SK-N-SH treated with all-trans-retinoic acid at 6 μM for 48 hours (cell line): ENCODE measurements around the gene KISS1.
"Not testable (repeated sequence)": the region's sequence is repeated elsewhere in the genome, so short reads cannot be mapped to it uniquely, and the experiment has no call there.

Experiments
- ESRRG ChIP-seq: fragments of 250-450 bp; sonication (Bioruptor Pico); IDR thresholded peaks from 2 replicates; pipeline ENCODE4 v1.6.1; 2021; ENCODE audit warnings: mild to moderate bottlenecking
- GLIS3 ChIP-seq: fragments of 250-450 bp; sonication (Bioruptor Pico); IDR thresholded peaks from 2 replicates; pipeline ENCODE4 v1.5.0; 2020; ENCODE audit warnings: mild to moderate bottlenecking, moderate library complexity
- ISL1 ChIP-seq: fragments of 250-450 bp; sonication (Bioruptor Pico); IDR thresholded peaks from 2 replicates; pipeline ENCODE4 v2.1.2; 2022; ENCODE audit warnings: mild to moderate bottlenecking, moderate library complexity
- PPARA ChIP-seq: fragments of 250-450 bp; sonication (Bioruptor Pico); IDR thresholded peaks from 2 replicates; pipeline ENCODE4 v1.5.0; 2020; ENCODE audit warnings: mild to moderate bottlenecking, borderline replicate concordance
- SNAI2 ChIP-seq: fragments of 250-450 bp; sonication (Bioruptor Pico); IDR thresholded peaks from 2 replicates; pipeline ENCODE4 v1.5.0; 2020; ENCODE audit warnings: mild to moderate bottlenecking, moderate library complexity
- TCF4 ChIP-seq: fragments of 250-450 bp; sonication (Bioruptor Pico); IDR thresholded peaks from 2 replicates; pipeline ENCODE4 v1.8.0; 2021; ENCODE audit warnings: mild to moderate bottlenecking, moderate library complexity, borderline replicate concordance
- TOX ChIP-seq: fragments of 250-450 bp; sonication (Bioruptor Pico); IDR thresholded peaks from 2 replicates; pipeline ENCODE4 v1.8.0; 2021; ENCODE audit warnings: mild to moderate bottlenecking, moderate library complexity, borderline replicate concordance
- ZFP3 ChIP-seq: fragments of 250-450 bp; sonication (Bioruptor Pico); IDR thresholded peaks from 2 replicates; pipeline ENCODE4 v1.5.0; 2020; ENCODE audit warnings: mild to moderate bottlenecking, moderate library complexity
- ZFP30 ChIP-seq: fragments of 450-650 bp; formaldehyde crosslinking; IDR thresholded peaks from 2 replicates; pipeline ENCODE4 v1.5.0; 2022; ENCODE audit warnings: mild to moderate bottlenecking, moderate library complexity
- ZNF8 ChIP-seq: fragments of 450-650 bp; formaldehyde crosslinking; IDR thresholded peaks from 2 replicates; pipeline ENCODE4 v1.5.0; 2020; ENCODE audit warnings: mild to moderate bottlenecking, moderate library complexity
- TF ChIP-seq, protein P1 (sequence below): fragments of 250-450 bp; sonication (Bioruptor Pico); IDR thresholded peaks from 2 replicates; pipeline ENCODE4 v1.8.0; 2020; ENCODE audit warnings: mild to moderate bottlenecking, moderate library complexity, borderline replicate concordance
- TF ChIP-seq, protein P2 (sequence below): fragments of 250-450 bp; sonication (Bioruptor Pico); IDR thresholded peaks from 2 replicates; pipeline ENCODE4 v1.5.1; 2020; ENCODE audit warnings: low read depth, mild to moderate bottlenecking, moderate library complexity
- TF ChIP-seq, protein P3 (sequence below): fragments of 250-450 bp; sonication (Bioruptor Pico); IDR thresholded peaks from 2 replicates; pipeline ENCODE4 v1.5.0; 2020; ENCODE audit warnings: mild to moderate bottlenecking, moderate library complexity
- TF ChIP-seq, protein P4 (sequence below): fragments of 250-450 bp; sonication (Bioruptor Pico); IDR thresholded peaks from 2 replicates; pipeline ENCODE4 v1.8.0; 2021; ENCODE audit warnings: low read depth, mild to moderate bottlenecking, moderate library complexity, borderline replicate concordance

DNA sequence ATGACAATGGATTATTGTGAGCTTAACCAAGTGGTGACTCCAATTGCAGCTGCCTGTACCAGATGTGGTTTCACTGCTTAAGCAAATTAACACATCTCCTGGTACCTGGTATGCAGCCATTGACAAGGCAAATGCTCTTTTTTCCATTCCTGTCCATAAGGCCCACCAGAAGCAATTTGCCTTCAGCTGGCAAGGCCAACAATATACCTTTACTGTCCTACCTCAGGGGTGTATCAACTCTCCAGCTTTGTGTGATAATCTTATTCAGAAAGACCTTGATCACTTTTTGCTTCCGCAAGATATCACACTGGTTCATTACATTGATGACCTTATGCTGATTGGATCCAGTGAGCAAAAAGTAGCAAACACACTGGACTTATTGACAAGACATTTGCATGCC is 41.2 kb upstream of the KISS1 start:
- TF ChIP-seq ZFP3; PPARA; GLIS3; SNAI2 (CRISPR knock-in tag); ZFP30 (CRISPR knock-in tag); ESRRG (CRISPR knock-in tag); ZNF8; TOX (CRISPR knock-in tag); ISL1; TCF4: not testable (repeated sequence)
- TF ChIP-seq, protein P1, sequence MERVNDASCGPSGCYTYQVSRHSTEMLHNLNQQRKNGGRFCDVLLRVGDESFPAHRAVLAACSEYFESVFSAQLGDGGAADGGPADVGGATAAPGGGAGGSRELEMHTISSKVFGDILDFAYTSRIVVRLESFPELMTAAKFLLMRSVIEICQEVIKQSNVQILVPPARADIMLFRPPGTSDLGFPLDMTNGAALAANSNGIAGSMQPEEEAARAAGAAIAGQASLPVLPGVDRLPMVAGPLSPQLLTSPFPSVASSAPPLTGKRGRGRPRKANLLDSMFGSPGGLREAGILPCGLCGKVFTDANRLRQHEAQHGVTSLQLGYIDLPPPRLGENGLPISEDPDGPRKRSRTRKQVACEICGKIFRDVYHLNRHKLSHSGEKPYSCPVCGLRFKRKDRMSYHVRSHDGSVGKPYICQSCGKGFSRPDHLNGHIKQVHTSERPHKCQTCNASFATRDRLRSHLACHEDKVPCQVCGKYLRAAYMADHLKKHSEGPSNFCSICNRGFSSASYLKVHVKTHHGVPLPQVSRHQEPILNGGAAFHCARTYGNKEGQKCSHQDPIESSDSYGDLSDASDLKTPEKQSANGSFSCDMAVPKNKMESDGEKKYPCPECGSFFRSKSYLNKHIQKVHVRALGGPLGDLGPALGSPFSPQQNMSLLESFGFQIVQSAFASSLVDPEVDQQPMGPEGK (CRISPR knock-in tag): not testable (repeated sequence)
- TF ChIP-seq, protein P2, sequence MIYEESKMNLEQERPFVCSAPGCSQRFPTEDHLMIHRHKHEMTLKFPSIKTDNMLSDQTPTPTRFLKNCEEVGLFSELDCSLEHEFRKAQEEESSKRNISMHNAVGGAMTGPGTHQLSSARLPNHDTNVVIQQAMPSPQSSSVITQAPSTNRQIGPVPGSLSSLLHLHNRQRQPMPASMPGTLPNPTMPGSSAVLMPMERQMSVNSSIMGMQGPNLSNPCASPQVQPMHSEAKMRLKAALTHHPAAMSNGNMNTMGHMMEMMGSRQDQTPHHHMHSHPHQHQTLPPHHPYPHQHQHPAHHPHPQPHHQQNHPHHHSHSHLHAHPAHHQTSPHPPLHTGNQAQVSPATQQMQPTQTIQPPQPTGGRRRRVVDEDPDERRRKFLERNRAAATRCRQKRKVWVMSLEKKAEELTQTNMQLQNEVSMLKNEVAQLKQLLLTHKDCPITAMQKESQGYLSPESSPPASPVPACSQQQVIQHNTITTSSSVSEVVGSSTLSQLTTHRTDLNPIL (CRISPR knock-in tag): not testable (repeated sequence)
- TF ChIP-seq, protein P3, sequence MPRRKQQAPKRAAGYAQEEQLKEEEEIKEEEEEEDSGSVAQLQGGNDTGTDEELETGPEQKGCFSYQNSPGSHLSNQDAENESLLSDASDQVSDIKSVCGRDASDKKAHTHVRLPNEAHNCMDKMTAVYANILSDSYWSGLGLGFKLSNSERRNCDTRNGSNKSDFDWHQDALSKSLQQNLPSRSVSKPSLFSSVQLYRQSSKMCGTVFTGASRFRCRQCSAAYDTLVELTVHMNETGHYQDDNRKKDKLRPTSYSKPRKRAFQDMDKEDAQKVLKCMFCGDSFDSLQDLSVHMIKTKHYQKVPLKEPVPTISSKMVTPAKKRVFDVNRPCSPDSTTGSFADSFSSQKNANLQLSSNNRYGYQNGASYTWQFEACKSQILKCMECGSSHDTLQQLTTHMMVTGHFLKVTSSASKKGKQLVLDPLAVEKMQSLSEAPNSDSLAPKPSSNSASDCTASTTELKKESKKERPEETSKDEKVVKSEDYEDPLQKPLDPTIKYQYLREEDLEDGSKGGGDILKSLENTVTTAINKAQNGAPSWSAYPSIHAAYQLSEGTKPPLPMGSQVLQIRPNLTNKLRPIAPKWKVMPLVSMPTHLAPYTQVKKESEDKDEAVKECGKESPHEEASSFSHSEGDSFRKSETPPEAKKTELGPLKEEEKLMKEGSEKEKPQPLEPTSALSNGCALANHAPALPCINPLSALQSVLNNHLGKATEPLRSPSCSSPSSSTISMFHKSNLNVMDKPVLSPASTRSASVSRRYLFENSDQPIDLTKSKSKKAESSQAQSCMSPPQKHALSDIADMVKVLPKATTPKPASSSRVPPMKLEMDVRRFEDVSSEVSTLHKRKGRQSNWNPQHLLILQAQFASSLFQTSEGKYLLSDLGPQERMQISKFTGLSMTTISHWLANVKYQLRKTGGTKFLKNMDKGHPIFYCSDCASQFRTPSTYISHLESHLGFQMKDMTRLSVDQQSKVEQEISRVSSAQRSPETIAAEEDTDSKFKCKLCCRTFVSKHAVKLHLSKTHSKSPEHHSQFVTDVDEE (CRISPR knock-in tag): not testable (repeated sequence)
- TF ChIP-seq, protein P4, sequence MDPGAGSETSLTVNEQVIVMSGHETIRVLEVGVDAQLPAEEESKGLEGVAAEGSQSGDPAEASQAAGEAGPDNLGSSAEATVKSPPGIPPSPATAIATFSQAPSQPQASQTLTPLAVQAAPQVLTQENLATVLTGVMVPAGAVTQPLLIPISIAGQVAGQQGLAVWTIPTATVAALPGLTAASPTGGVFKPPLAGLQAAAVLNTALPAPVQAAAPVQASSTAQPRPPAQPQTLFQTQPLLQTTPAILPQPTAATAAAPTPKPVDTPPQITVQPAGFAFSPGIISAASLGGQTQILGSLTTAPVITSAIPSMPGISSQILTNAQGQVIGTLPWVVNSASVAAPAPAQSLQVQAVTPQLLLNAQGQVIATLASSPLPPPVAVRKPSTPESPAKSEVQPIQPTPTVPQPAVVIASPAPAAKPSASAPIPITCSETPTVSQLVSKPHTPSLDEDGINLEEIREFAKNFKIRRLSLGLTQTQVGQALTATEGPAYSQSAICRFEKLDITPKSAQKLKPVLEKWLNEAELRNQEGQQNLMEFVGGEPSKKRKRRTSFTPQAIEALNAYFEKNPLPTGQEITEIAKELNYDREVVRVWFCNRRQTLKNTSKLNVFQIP: not testable (repeated sequence)
